NAMALWA (cell line): Measurements from ENCODE around the gene HSD11B1.

Source experiments
- DNase-seq: peaks from one replicate; pipeline ENCODE4 v3.0.0-alpha.2; 2015; ENCODE audit warnings: low spot score

The HSD11B1 gene

DNA sequence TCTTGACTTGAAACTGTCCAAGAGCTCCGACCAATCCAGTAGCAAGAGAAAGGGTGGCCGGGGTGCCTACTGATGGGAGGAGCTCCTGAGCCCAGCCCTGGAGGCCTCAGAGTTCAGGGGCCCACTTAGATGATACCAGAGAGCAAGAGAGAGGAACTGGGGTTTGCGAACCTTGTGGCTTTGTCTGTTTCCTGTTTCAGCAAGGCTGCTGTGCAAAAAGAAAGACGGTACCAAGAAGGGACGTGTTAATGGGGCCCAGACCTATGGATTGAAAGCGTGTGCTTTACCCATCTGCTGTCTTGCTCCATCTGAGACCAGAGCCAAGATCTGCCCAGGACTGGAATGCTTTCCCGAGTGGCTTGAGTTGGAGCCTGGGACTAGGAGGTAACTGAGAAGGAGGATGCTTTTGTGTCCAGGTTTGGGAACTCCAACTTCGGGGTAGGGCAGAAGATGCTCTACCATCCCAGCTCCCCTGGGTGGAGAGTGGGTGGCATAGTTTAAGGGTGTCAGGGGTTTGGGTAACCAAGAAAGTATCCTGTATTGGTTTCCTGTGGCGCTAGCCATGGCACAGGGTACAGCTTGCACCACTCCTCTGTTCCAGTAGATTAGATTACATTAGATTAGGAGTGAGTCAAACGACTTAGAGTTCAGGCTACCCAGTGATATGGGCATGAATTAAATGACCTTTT, 51.4 kb downstream of the HSD11B1 start, which contains the start of gene TRAF3IP3:
Gene TRAF3IP3 (plus strand): TSS at position 128 of the 689 bp plus-strand sequence. CDS start 3,987 bp downstream, outside the sequence.
- DNase-seq: peak; percentile 62

DNA sequence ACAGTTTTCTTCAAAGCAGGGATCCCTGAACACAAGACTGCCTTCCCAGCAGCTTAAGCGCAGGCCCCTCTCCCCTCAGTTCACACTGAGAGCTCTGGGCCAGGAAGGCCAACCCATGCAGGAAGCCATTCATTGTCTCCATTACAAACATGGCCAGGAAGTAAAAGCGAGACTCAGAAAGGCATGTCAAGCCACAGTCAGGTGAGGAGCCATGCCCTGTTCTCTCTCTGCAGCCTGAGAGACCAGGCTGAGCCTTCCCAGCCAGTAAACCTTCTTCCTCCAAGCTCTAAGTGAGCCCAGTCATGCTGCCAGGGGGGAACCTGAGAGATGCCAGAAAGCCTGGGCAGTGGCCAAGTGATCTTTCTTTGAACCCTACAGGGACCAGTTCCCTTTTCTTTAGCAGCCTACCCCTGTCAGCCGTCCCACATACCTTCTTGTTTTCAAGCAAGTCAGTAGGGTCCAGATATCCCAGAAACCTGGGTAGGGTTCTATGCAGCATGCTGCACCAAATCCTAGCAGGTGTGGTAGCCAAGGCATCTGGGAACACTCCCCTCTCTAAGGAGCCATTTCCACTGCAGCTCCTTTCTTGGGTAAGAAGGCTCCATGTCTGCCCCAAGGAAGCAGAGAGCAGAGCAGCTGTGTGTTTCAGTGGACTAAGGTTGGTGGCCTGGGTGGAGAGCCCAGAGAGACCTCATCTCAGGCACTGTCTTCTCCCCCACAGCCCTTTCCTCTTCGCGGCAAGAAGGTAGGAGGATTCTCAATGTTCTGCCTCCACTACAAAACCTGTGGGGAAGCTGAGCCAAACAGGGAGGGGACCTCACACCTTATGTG, 52.2 kb downstream of the HSD11B1 start:
- no peak for DNase-seq

DNA sequence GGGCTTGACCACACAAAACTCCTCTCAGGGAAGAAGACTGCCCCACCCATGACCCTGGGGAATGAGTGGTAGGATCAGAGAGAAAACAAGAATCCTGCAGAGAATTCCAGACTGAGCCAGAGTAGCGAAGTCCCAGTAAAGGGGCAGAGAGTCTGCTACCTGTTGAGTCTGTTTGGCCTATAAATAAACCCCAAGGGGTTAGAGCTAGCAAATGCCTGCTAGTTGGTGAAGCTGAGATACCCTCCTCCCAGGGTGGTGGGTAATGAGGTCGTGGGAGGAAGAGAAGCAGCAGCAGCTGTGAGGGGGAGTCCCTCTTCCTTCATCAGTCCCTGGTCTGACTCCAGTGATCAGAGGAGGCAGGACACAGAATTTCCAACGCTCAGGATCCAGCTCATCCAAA, 53.8 kb downstream of the HSD11B1 start:
- no peak for DNase-seq

DNA sequence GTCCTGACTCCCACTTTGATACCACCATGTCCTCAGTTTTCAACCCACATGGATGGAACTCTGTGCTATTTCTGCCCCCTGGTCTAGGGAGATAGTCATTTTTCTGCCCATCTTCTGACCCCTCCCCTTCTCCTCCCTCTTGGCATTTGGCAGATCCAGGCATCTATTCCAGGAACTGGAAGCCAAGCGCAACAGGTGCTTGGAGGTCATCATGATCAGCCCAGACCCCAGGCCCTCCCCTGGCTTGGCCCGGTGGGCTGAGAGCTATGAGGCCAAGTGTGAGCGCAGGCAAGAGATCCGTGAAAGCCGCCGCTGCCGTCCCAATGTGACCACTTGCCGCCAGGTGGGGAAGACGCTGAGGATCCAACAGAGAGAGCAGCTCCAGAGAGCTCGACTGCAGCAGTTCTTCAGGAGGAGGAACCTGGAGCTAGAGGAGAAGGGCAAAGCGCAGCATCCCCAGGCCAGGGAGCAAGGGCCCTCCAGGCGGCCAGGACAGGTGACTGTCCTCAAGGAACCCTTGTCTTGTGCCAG, 55.2 kb downstream of the HSD11B1 start:
- DNase-seq: no peak

DNA sequence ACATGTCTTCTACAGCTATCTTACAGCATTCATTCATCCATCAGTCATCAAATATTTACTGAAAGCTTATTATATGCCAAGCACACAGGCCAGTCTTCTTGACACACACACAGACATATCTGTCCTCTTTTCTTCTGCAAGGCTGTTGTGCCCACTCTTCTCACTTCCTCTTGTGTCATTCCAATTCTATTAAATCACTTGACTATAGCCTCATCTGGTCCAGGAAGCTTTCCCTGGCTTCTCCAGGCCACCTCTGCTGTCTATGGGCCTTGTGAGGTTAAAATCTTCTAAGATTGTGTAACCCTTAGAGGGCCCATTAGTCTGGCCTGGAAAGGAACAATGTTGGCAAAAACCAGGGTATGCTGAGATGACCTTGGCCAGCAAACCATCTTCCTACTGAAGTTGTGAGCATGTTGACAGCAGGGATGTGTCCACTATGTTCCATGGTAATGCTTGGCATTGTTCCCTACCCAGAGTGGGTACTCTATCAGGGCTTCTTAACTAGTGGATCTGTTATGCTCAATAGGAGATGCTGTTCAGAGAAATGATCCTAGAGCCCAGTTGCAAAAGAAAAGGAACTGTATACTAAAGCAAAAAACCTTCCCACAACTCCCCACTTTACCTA, 56.5 kb downstream of the HSD11B1 start:
- no peak for DNase-seq

DNA sequence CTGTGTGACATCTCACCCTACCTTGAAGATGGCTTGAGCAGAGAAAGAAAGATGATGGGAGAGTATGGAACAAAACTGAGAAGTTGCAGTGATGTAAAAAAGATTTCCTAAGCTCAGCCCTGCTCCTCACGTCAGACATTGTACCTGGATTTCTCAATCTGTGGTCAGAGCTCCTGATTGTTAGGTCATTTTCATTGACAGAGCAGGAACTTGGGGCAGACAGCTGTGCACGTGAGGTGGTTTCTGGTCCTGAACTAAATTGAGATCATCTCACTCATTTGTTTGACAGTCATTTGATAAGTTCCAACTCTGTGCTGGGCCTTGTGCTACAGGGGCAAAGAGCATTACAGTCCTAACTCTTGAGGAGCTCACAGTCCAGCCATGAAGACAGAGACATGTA, 61.4 kb downstream of the HSD11B1 start:
- DNase-seq: no peak

DNA sequence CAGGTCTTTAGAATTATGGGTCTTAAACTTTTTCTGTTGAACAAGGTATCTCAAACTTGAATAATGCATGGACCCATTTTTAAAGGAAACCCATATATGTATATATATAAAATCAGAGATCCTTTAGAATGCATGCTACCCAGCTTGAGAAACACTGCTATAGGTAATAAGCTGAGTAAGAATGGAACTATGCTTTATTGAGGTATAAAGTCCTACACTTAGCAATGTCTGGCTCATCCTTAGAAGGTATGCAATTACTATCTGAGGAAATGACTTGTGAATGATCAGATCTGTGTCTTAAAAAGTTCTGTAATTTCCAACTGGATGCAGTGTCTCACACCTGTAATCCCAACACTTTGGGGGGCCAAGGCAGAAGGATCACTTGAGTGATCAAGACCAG, 62.5 kb downstream of the HSD11B1 start:
- DNase-seq: no peak

DNA sequence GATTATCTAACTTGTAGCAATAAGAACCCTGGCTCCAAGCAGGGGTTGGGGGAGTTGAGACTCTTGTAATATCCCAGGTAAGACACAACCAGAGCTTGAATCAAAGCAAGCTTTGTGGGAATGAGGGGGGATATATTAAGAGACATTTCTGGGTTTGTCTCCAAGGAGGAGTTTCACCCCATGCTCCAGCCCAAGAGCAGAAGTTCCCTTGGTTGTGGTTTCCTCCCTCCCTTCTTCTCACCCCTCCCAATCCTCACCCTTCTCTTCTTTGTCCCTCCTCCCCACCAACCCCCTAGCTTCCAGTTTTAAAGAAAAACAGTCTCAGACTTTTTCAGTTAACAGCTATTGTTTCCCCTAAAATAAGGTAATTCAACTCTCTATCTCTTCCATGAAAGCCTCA, 63.1 kb downstream of the HSD11B1 start:
- DNase-seq: no peak

DNA sequence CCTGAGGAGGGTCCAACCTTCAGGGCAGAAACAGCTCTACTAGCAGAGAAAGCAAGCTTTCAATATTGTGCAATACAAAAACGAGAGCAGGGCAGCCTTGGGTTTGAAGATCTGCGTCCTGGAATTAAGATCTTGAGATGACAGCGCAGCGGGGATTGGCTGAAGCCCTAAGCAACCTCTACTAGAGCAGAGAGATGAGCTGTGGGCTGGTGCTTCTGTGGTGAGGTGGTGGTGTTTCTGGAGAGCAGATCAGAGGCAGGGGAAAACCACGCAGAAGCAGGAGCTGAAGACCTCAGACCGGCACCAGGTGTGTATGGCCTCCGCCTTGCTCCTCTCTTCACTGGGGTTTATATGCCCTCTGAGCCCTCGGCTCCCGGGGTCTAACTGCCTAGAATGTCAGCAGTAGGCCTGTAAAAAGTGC, 63.7 kb downstream of the HSD11B1 start:
- DNase-seq: no peak

DNA sequence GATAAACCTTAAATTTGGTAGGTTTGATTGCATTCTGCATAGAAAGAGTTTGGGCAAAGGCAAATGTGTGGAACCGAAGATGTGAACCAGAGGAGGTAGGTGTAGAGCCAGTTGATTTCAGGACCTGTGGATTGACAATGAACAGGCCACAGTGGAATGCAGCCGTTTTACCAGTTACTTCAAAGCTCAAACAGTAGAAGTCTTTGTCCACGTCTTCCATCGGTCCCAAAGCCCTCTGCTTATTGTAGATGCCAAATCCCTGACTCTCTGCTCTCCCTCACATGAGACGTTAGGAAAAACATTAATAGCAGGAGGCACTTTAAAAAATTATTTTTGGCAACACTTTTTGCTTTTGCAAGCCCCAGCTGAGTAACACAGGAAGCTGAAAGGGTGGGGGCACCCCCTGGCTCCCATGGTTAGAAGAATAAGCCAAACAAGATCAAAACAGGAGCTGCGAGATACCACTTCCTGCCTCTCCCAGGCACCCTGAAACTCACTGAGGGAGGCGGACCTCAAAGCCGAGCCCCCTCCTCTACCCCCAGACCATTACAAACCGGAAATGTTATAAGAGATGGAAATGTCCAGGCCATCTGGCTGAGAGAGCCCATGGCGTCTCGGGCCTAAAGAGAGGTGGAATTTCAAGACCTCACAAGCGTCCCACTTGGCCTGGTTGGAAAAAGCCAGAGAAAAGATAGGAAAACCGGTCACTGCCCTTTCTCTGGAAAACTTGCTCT, 64.7 kb downstream of the HSD11B1 start:
- peak; percentile 27 for DNase-seq

DNA sequence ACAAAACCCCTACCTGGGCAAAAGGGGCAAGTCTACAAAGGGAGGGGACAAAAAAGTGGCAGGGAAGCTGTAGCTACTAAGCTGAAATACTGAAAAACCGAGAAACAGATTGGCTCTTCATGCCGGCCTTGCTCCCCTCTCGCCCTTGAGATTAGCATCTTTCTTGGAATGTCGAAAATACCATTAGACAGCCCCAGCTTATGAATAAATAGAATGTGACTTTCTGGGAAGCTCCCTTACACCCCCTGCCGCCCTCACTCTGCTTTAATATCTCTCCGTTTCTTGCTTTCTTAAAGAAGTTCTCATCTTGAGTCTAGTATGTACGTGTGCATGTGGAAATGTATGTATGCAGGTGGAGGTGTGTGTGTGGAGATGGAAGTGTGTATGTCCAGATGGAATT, 65.3 kb downstream of the HSD11B1 start:
- no peak for DNase-seq

DNA sequence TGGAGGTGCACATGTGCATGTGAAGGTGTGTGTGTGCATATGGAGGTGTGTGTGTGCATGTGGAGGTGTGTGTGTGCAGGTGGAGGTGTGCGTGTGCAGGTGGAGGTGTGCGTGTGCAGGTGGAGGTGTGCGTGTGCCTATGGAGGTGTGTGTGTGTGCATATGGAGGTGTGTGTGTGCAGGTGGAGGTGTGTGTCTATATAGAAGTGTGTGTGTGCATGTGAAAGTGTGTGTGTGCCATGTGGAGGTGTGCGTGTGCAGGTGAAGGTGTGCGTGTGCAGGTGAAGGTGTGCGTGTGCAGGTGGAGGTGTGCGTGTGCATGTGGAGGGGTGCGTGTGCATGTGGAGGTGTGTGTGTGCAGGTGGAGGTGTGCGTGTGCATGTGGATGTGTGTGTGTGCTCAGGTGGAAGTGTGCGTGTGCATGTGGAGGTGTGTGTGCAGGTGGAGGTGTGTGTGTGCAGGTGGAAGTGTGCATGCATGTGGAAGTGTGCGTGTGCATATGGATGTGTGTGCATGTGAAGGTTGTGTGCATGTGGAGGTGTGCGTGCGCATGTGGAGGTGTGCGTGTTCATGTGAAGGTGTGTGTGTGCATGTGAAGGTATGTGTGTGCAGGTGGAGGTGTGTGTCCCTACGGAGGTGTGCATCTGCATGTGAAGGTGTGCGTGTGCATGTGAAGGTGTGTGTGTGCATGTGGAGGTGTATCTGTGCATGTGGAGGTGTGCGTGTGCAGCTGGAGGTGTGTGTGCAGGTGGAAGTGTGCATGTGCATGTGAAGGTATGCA, 66.2 kb downstream of the HSD11B1 start:
- no peak for DNase-seq

DNA sequence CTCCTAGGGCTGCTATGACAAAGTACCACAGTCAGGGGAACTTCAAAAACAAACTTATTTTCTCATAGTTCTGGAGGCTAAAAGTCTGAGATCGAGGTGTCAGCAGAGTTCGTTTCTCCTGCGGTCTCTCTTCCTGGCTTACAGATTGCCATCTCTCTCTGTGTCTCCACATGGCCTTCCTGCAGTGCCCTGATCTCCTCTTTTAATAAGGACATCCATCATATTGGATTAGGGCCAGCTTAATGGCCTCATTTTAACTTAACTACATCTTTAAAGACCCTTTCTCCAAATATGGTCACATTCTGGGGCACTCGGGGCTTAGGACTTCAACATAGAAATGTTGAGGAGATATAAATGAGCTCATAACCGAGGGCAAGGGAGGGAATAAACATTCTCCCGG, 67.5 kb downstream of the HSD11B1 start:
- DNase-seq: no peak

DNA sequence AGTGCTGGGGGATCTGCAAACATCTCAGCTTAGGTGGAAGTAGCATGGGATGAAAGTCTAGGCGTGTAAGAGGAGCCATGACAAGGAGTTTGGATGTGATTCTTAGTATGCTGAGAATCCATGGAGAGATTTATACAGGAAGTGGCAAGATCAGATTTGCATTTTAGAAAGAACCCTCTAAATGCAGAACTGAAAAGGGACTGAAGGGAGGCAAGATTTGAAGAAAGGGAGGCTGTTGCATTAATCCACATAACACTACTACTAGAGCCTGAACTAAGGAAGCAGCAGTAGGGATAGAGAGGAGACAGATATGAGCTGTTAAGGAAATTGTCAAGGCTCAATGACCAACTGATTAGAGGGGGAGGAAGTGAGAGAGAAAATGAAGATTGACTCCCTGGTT, 69.9 kb downstream of the HSD11B1 start:
- DNase-seq: peak; percentile 27

DNA sequence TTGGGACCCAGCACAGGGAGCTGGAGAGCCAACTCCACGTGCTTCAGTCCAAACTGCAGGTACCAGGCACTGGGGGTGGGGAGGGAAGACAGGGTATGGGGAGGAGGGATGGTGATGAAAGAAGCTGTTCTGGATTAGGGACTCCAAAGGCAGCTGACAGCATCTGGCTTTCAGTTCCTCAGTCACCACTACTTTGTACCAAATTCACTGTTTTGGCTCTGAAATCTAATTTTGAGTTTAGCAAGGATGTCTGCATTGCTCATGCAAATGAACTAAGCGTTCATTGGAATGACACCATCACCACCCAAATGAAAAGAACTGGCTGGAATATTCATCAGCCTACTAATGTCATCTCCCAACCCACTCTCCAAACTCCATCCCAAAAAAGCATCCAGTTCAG, 71.0 kb downstream of the HSD11B1 start:
- DNase-seq: no peak

DNA sequence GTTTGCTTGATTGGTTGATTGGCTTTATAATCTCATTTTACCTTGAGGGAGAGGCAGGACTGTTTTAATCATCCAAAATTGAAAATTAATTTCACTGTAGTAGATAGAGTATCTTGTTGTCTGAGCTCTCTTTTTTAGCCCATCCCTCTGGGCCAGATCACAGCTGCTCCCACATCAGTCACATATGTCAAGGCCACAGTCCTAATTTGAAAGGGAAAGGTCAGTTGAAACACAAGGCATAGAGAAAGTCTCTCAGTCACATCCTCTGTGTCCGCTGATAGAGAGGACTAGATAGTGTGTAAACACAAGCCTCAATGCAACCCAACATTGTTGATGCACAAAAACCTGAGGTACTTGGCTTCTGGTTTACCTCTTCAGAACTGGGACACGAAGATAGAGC, 72.9 kb downstream of the HSD11B1 start:
- DNase-seq: no peak

DNA sequence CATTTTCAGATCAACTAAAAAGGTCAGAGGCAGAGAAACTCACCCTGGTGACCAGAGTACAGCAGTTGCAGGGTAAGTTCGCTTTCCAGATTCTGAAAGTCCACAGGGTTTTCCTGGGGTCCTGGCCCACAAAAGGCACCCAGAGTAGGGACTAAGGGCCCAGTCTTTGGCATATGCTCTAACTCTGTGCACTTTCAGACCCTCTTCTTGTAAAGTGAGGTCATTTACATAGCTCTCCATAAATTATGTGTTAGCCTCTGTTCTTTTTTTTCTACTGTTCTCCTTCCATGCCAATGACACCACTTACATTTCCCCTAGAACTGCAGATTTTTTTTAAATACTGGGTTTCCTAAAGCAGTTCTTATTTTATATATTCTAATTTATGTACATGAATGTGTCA, 73.5 kb downstream of the HSD11B1 start:
- no peak for DNase-seq

DNA sequence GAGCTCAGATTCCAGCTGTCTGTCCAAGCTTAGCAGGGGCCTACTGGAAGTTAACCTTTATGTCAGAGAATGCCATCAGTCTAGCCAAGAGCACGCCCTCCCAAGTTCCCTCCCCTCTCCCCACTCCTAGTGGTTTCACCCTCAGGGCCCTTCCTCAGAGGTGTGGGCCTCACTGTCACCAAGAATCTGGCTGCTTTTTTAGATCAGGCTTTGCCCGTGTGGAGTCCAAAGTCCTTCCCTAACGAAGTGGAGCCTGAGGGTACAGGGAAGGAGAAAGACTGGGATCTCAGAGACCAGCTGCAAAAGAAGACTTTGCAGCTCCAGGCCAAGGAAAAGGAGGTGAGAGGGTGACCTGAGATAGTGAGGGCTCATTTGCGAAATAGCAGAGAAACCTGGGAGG, 75.6 kb downstream of the HSD11B1 start:
- DNase-seq: no peak

DNA sequence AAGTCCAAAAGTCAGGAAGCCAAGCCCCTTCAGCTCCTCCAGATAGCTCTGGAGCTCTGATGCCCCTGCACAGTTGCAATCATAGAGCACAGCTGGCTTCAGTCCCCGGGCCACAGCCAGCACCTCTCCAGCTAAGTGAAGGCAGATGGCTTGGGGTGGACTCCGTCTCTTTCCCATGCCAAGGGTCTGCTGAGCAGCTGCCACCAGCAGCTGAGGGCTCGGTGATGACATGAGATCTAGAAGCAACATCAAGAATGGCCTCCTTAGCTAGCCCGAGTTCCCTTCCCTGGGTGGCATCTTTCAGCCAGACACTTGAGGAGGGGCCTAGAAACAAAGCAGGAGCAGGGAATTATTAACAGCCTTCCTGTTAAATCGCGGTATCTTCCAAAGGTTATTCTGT, 78.7 kb downstream of the HSD11B1 start:
- no peak for DNase-seq
